Muscle layer of duodenum (tissue), 2 donors: ENCODE results near the gene PRKAR2A.
"Not testable (repeated sequence)": the region's sequence is repeated elsewhere in the genome, so short reads cannot be mapped to it uniquely, and the experiment has no call there.

ENCODE experiments used
- H3K27ac ChIP-seq: one replicate; pipeline ENCODE4 v1.7.0; 2013; ENCODE audit warnings: mild to moderate bottlenecking, low read length
- H3K27me3 ChIP-seq: one replicate; pipeline ENCODE4 v1.7.0; 2013; ENCODE audit warnings: low read depth, mild to moderate bottlenecking, control low read depth, low read length
- H3K36me3 ChIP-seq, 2 donors: one replicate each; pipeline ENCODE4 v1.7.0; 2013; ENCODE audit warnings: low read length in 2 of 2, control low read depth in 1 of 2, mild to moderate bottlenecking in 1 of 2; ENCODE audit not compliant: insufficient read depth in 2 of 2, control insufficient read depth in 1 of 2
- H3K4me1 ChIP-seq, 2 donors: one replicate each; pipeline ENCODE4 v1.7.0; 2013; ENCODE audit warnings: low read length in 2 of 2, mild to moderate bottlenecking in 2 of 2, control low read depth in 1 of 2, moderate library complexity in 1 of 2; ENCODE audit not compliant: insufficient read depth in 2 of 2, control insufficient read depth in 1 of 2
- H3K4me3 ChIP-seq, 2 donors: one replicate each; pipeline ENCODE4 v1.7.0; 2013; ENCODE audit warnings: low read length in 2 of 2, low read depth in 1 of 2, mild to moderate bottlenecking in 1 of 2
- H3K9me3 ChIP-seq, 2 donors: one replicate each; pipeline ENCODE4 v1.7.0; 2013; ENCODE audit warnings: low read length in 2 of 2, control low read depth in 1 of 2, mild to moderate bottlenecking in 1 of 2; ENCODE audit not compliant: control insufficient read depth in 1 of 2
- donor health status: healthy.

The PRKAR2A gene

GRCh38 chr3:48723725-48724124 lies 123.9 kb downstream of the PRKAR2A start:
- Histone ChIP-seq H3K4me1 (no peaks in the 10 kb centered on the region), H3K9me3 (no peaks in the 10 kb centered on the region), H3K4me3 (no peak overlapping the region), H3K27me3 (no peaks in the 10 kb centered on the region), H3K36me3 (no peaks in the 10 kb centered on the region), H3K27ac (no peak overlapping the region)

DNA sequence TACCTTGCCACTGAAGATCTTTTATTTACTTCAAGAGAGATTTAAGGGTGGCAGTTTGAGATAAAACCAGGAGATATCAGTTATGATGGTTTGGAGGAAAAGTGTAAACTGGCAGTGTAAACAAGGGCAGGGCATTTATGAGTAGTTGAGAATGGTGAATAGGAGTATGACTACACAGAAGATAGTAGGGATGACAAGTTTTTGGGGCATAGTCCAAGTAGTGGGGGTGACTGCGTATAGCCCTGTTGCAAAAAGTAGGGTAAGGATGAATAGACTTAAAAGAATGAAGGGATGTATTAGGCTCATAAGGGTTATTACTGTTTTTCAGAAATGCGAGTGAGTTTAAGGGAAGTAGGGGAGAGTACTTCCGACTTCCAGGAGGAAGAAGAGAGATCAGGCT lies 124.4 kb downstream of the PRKAR2A start:
- H3K27ac ChIP-seq, H3K36me3 ChIP-seq, H3K27me3 ChIP-seq, H3K9me3 ChIP-seq, H3K4me1 ChIP-seq, H3K4me3 ChIP-seq: not testable (repeated sequence)

DNA sequence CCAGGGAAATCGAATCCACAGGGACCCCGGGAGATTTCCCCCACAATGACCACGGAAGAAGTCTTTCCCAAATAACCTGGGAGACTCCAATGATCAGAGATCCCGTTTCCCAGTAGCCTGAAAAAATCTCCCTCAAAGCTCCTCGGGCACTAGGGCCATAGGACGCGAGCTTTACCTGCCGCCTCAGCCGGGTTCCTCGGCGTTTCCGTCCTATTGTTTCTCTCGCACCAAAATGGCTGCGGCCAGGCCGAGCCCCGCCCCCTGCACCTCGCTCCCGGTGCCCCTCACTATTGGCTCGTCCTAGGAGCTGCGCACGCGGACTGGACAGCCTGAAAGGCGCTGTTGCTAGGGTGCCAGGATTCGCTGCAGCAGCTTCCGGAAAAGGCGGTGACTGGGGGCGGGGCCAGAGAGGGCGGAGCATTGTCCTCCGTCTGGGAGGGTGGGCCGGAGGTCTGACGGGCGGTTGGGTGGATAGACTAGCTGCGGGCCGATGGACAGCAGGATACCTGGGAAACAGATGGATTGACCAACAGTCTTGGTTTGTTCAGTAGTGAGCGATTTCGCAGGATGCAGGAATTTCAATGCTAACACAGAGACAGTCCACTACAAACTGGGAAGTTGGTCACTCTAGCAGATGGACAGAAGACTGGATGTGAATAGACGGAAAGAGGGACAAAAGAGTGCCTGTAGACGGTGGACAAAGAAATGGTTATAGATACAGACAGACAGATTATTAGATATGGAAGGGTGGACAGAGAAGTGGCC lies 130.5 kb downstream of the PRKAR2A start, which contains the start of gene IP6K2:
Gene IP6K2, minus strand, starts transcription at position 240 of the 765 bp plus-strand sequence. CDS start 21,930 bp downstream, outside the sequence.
- Histone ChIP-seq H3K4me3 (peak within 1 kb of the TSS; percentile 90 to 99), H3K4me1 (peaks cover 10 to 31% of the 10 kb centered on the region in 2 donors), H3K27me3 (no peaks in the 10 kb centered on the region), H3K36me3 (peaks cover 3% of the 10 kb centered on the region in 2 donors), H3K9me3 (no peaks in the 10 kb centered on the region), H3K27ac (peak within 1 kb of the TSS; percentile 98)

DNA sequence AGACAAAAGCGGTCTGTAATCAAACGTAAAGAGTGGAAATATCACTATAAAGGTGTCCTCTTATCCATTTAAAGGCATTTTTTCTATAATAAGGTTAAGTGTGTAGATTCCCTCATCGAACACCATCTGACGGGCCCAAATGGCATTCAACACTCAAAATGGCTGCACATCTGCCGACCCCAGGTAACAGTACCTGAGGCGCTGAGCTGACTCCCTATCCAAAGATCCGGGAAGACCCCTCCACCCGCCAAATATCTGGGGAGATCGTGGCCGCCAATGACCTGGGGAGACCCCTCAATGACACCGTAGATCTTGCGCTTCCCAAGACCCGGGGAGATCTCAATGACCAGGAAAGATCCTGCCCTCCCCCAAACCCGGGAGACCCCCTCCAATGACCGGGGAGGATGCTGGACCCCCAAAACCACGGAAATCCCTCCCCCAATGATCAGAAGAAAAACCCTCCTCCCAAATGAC lies 131.1 kb downstream of the PRKAR2A start:
- H3K9me3 ChIP-seq, result no peaks in the 10 kb centered on the region
- peaks cover 3 to 7% of the 10 kb centered on the region in 2 donors for H3K36me3 ChIP-seq
- peaks cover 14 to 36% of the 10 kb centered on the region in 2 donors for H3K4me1 ChIP-seq
- peak overlapping the region; percentile 98 for H3K27ac ChIP-seq
- H3K4me3 ChIP-seq, result peak overlapping the region; percentile 90 to 99
- H3K27me3 ChIP-seq, result no peaks in the 10 kb centered on the region

- Histone ChIP-seq H3K27me3 (no peaks in the 10 kb centered on the region), H3K9me3 (no peaks in the 10 kb centered on the region), H3K4me3 (peak overlapping the region; percentile 90 to 99), H3K27ac (peak overlapping the region; percentile 98), H3K36me3 (peaks cover 3 to 13% of the 10 kb centered on the region in 2 donors), H3K4me1 (peaks cover 14 to 39% of the 10 kb centered on the region in 2 donors)
Measured at GRCh38 chr3:48715174-48715800, 132.4 kb downstream of the PRKAR2A start.

GRCh38 chr3:48711727-48712126 lies 135.9 kb downstream of the PRKAR2A start:
- H3K9me3 ChIP-seq, result no peaks in the 10 kb centered on the region
- no peak overlapping the region for H3K27ac ChIP-seq
- peaks cover 12 to 24% of the 10 kb centered on the region in 2 donors for H3K36me3 ChIP-seq
- H3K4me3 ChIP-seq, result no peak overlapping the region
- no peaks in the 10 kb centered on the region for H3K27me3 ChIP-seq
- peaks cover 14 to 44% of the 10 kb centered on the region in 2 donors for H3K4me1 ChIP-seq

- H3K36me3 ChIP-seq, result peaks cover 8 to 24% of the 10 kb centered on the region in 2 donors
- no peak overlapping the region for H3K27ac ChIP-seq
Measured at GRCh38 chr3:48709051-48709461, 138.6 kb downstream of the PRKAR2A start.

GRCh38 chr3:48708481-48708889 lies 139.2 kb downstream of the PRKAR2A start:
- no peak overlapping the region for H3K27ac ChIP-seq
- H3K27me3 ChIP-seq, result no peaks in the 10 kb centered on the region
- no peak overlapping the region for H3K4me3 ChIP-seq
- H3K9me3 ChIP-seq, result no peaks in the 10 kb centered on the region
- H3K36me3 ChIP-seq, result peaks cover 8 to 24% of the 10 kb centered on the region in 2 donors
- peaks cover 4 to 31% of the 10 kb centered on the region in 2 donors for H3K4me1 ChIP-seq

More at GRCh38 chr3:48709051-48709461, 138.6 kb downstream of the PRKAR2A start:
- Histone ChIP-seq H3K9me3 (no peaks in the 10 kb centered on the region), H3K4me1 (peaks cover 4 to 30% of the 10 kb centered on the region in 2 donors), H3K4me3 (no peak overlapping the region), H3K27me3 (no peaks in the 10 kb centered on the region)

GRCh38 chr3:48707157-48707556 lies 140.5 kb downstream of the PRKAR2A start:
- no peaks in the 10 kb centered on the region for H3K27me3 ChIP-seq
- H3K9me3 ChIP-seq, result no peaks in the 10 kb centered on the region
- H3K27ac ChIP-seq, result no peak overlapping the region
- H3K36me3 ChIP-seq, result peaks cover 8 to 21% of the 10 kb centered on the region in 2 donors
- no peak overlapping the region for H3K4me3 ChIP-seq
- H3K4me1 ChIP-seq, result peaks cover 4 to 30% of the 10 kb centered on the region in 2 donors

GRCh38 chr3:48702320-48702920 lies 145.3 kb downstream of the PRKAR2A start:
- Histone ChIP-seq H3K27me3 (no peaks in the 10 kb centered on the region), H3K9me3 (no peaks in the 10 kb centered on the region), H3K36me3 (peaks cover 6 to 8% of the 10 kb centered on the region in 2 donors), H3K4me1 (peaks cover 5 to 21% of the 10 kb centered on the region in 2 donors), H3K4me3 (no peak overlapping the region), H3K27ac (no peak overlapping the region)
